GM21526 (cell line): ENCODE data around the gene MAP4.
"Not testable (repeated sequence)": the region's sequence is repeated elsewhere in the genome, so short reads cannot be mapped to it uniquely, and the experiment has no call there.

Experiments used
- ATAC-seq: cut with Tn5 transposase; IDR thresholded peaks from one replicate; pipeline ENCODE4 v1.9.1; 2021; ENCODE audit warnings: moderate library complexity; ENCODE audit not compliant: unreplicated experiment, low FRiP score

Gene MAP4

DNA sequence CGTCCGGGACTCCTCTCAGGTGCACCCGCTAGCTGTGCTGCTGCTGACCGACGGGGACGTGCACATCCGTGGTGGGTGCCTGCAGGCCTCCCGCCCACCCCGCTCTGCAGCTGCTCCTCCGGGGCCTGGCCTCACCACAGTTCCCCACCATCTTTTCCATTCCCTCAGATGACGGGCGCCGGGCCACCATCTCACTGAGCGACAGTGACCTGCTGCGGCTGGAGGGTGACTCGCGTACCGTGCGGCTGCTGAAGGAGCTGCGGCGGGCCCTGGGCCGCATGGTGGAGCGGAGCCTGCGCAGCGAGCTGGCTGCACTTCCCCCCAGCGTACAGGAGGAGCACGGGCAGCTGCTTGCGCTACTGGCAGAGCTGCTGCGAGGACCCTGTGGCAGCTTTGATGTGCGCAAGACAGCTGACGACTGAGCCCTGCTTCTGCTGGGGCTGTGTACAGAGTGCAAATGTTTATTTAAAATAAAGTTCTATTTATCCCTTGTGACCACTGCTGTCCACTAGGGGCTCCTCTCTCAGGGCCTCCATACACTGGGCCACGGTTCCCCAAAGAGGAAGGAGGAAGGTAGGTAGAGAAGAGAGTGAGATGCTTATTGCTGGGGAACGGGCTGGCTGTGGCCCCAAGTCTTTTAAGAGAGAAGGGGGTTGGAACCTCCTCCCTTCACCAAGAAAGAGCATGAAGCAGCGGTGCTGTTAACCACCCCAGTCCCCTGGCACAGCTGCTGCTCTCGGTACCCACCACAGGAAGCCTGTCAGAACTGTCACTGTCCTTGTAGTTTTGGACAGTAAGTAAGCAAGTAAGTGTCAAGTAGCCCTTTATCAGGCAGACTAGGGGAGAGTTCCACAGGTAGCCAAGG, 166.3 kb downstream of the MAP4 start:
- ATAC-seq, result no peak

DNA sequence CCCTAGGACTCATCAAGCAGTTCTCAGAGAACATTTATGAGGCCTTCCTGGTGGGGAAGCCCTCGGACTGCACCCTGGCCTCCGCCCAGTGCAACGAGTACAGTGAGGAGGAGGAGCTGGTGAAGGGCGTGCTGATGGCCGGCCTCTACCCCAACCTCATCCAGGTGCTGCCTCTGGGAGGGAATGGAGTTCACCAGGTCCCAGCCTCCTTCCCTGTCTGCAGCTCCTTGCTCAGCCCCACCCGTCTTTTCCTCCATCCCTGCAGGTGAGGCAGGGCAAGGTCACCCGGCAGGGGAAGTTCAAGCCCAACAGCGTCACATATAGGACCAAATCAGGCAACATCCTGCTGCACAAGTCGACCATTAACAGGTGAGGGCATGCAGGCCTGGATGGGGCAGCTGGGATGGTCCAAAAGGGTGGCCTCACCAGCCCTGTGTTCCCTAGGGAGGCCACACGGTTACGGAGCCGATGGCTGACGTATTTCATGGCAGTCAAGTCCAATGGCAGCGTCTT, 167.0 kb downstream of the MAP4 start:
- no peak for ATAC-seq

DNA sequence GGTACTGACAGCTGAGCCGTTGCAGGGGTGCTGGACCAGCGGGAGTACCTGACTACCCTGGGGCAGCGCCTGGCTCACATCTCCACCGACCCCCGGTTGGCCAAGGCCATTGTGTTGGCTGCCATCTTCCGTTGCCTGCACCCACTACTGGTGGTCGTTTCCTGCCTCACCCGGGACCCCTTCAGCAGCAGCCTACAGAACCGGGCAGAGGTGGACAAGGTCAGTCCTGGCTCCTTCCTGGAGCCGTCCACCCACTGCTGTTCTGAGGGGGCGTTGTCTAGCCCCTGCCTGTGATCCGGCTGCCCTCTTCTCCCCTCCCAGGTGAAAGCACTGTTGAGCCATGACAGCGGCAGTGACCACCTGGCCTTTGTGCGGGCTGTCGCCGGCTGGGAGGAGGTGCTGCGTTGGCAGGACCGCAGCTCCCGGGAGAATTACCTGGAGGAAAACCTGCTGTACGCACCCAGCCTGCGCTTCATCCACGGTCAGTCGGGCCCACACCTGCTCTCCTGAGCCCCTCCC, 167.6 kb downstream of the MAP4 start:
- no peak for ATAC-seq

DNA sequence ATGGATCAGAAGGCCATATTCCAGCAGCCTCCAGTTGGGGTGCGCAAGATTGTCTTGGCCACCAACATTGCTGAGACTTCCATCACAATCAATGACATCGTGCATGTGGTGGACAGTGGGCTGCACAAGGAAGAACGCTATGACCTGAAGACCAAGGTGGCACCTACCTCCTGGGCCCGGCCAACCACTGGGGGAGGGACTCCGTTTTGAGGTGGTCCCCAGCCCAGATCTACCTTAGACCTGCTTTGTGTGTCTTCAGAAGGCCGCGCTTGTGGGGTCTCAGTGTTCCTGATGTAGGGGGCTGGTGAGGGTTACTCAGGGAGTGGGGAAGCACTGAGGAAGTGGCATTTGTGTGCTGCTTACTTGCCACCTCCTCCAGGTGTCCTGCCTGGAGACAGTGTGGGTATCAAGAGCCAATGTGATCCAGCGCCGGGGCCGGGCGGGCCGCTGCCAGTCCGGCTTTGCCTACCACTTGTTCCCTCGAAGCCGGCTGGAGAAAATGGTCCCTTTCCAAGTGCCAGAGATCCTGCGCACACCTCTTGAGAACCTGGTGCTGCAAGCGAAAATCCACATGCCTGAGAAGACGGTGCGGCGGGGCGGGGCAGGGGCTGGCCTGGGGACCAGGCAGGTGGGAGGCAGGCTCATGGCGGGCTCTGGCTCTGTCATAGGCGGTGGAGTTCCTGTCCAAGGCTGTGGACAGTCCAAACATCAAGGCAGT, 168.3 kb downstream of the MAP4 start:
- ATAC-seq, result no peak

DNA sequence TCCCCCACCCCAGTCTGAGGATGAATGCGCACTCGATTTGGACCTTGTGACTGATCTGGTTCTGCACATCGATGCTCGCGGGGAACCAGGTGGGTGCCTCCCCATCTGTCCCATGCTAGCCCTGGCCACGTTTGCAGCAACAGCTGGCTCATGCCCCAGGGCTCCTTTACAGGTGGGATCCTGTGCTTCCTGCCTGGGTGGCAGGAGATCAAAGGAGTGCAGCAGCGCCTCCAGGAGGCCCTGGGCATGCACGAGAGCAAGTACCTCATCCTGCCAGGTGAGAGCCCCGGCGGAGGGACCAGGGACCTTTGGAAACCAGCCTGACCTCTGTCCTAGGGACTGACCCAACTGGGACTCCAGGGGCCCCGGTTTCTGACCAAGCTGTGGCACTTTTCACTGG, 169.0 kb downstream of the MAP4 start:
- no peak for ATAC-seq

DNA sequence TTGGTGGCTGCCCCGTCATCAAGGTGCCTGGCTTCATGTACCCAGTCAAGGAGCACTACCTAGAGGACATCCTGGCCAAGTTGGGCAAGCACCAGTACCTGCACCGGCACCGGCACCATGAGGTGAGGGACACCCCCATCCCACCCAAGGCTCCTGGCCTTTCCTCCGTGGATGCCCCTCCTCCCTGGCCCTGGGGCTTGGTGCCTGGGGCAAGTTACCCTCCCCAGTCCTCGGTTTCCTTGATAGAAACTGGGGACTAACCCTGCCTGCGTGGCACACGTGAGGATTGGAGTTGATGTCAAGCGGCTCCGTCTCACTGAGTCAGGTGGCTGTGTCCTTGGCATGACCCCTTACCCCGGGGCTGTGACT, 169.4 kb downstream of the MAP4 start:
- no peak for ATAC-seq

DNA sequence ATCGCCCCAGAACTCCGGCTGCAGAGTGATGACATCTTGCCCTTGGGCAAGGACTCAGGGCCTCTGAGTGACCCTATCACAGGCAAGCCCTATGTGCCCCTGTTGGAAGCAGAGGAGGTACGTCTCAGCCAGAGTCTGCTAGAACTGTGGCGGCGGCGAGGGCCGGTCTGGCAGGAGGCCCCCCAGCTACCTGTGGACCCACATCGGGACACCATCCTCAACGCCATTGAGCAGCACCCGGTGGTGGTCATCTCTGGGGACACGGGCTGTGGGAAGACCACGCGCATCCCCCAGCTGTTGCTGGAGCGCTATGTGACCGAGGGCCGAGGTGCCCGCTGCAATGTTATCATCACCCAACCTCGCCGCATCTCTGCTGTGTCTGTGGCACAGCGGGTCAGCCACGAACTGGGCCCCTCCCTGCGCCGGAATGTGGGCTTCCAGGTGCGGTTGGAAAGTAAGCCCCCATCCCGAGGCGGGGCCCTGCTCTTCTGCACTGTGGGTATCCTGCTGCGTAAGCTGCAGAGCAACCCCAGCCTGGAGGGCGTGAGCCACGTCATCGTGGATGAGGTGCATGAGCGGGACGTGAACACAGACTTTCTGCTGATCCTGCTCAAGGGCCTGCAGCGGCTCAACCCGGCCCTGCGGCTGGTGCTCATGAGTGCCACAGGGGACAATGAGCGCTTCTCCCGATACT, 169.9 kb downstream of the MAP4 start:
- ATAC-seq, result no peak

DNA sequence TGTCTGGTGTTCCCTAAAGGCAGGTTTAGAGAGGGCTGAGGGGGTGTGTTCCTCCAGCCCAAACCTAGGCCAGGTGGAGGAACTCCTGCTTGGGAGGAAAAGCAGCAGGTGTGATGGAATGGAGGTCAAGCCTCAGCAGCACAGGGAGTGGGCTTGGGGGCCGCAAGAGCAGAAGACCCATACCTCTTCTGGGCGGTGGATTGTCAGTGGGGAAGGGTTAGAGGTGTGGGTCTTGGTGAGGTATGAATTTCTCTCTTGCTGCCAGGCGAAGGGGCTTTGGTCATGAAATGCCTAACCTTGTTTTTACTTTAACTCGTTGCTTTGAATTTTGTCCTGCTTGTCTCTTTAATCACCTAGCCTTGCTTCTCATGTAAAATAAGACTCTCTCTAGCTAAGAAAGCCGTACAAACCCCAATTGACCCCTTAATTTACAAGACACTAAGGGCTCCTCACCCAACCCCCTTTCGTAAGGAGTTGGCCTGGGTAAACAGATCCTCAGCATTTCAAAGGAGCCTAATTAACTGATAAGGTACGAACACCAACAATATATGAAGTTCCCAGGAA, 174.3 kb downstream of the MAP4 start:
- no peak for ATAC-seq

DNA sequence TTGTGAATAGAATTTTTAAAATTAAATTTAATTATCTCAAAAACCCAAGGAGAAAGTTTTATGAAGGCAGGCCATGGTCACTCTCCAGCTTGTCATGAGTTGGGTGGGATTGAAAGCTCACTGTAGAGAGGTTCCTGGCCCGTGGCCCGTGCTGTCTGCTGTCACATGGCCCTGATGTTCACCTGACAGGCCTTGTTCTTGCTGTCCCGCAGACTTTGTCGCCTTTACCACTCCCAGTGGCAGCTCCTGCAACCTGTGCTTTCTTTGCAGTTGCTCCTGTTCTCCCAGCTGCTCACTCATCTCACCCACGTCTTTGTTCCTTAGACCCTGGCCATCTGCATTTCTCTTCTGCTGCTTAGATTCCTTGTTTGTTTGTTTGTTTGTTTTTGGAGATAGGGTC, 177.7 kb downstream of the MAP4 start:
- ATAC-seq, result no peak

DNA sequence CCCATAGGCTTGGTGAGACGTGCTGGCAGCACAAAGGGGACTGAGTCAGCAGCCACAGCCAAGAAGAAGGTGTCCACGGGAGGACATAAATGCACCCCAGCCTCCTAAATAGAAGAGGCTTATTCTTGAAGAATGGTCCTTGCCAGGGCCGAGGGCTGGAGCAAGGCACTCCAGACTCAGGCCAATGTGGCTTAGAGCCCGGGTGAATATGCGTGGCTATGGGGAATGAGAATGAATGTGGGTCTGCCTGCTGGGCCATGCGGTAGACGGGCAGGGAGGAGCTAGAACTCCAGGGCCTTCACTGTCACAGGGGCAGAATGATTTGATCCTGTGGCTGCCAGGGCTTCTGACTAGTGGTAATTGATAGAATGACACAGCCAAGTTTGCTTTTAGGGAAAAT, 179.2 kb downstream of the MAP4 start:
- ATAC-seq, result no peak

DNA sequence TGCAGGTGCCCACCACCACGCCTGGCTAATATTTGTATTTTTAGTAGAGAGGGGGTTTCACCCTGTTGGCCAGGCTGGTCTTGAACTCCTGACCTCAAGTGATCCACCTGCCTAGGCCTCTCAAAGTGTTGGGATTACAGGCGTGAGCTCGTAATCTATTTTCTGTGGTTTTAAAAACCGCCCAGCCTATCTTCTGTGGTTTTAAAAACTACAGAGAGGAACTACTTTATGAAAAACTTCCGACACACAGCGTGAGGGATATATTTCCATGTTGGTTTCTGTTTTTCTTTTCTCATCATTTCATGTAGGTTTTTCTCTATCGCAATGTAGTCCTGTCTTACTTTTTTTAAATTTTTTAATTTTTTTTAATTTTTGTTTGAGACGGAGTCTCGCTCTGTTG, 186.7 kb downstream of the MAP4 start:
- ATAC-seq, result not testable (repeated sequence)

DNA sequence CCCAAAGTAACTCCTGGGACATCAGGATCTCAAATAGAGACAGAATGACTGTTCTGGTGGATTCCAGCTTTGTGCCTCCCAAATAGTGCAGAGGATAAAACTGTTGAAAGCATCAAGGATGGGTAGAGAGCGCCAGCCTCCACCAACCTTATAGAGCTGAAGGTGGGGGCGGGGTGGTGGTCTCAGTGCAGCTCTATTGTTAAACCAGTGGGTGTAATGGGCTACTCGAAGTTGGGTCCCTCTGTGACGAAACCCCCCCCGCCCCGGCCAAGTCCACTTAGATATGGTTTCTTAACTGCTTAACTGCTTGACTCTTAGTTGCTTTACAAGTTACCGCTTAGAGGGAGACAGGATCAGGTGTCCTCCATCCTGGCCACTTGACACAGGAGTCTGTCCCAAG, 190.6 kb downstream of the MAP4 start:
- ATAC-seq, result no peak

DNA sequence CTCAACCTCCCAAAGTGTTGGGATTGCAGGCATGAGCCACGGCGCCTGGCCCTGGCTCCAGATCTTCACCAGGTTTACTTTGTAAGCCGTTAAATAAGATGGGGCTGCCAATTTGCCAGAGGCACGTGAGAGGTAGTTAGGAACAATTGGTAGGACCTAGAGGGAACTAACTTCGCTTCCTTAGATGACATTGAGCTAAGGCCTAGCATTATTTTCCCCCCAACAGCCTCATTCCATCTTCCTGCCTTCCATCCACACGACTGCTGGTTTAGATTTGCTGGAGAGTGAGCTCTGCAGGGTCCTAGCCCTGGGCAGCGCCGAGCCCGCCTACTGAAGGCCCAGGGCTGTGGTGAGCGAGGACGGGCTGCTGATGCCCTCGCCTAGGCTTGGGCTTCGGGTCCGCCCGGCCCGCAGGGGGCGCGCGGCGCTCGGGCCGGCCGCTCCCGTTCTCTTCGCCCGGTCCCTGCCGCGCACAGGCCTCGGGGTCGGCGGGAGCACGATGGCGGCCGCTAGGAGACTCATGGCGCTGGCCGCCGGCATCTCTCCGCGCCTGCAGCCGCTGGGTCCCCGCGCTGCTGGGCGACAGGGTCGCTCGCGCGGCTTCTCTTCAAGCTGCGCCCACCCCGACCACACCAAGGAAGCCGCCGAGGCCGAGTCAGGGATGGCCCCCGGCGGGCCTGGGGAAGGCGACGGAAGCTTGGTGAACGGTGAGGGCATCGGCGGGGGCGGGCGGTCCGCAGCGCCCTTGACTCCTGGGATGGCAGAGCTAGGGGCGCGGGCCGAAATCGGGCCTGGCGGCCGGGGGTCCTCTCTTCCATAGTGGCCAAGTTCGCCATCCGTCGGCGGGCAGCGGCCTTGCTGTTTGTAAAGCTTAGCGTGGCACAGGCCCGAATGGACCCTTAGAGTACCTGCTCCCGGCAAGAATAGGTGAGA, 191.4 kb downstream of the MAP4 start:
- ATAC-seq, result peak; percentile 90

DNA sequence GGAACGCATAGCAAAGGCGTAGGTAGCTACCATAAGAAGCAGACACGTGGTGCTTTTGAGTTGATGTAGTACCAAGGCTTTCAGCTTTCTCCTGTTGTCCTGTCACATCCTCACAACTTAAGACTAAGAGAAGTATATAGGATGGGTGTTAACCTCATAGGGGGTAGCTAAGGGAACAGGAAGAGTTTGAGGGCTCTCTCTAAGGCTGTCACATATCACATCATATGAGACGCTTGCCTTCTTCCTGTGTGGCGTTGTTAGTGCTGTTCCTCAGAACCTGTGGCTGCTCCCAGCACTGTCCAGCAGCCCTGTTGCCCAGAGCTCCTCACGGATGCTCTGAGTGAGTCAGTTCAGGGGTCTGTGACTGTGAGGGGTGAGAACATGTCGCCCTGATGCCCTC, 198.6 kb downstream of the MAP4 start:
- no peak for ATAC-seq

DNA sequence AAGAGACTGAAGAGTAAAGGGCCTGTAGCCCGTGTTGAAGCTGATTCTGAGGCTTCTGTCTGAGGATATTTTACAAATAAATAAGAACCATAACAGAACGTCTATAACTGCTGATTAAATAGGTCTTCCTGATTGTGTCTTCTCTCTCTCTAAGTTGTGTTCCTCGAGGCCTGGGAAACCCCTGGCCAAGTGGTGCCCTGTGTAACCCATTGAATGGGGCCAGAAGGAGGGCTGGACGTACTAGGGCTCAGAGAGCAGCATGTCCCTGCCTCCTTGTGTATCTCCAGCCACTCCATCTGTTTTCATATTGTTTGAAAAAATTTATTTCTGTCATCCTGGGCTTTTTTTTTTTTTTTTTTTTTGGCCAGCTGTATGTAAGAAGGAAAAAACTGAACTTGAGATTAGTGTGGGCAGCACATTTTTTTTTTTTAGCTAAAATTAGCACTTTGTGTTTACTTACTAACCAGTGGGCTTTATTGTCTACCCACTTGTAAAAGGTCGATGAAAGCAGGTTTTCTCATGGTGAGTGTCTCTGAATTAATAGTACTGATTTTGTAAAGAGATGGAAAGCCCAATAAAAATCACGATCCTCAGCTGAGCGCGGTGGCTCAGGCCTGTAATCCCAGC, 202.6 kb downstream of the MAP4 start:
- ATAC-seq, result no peak

DNA sequence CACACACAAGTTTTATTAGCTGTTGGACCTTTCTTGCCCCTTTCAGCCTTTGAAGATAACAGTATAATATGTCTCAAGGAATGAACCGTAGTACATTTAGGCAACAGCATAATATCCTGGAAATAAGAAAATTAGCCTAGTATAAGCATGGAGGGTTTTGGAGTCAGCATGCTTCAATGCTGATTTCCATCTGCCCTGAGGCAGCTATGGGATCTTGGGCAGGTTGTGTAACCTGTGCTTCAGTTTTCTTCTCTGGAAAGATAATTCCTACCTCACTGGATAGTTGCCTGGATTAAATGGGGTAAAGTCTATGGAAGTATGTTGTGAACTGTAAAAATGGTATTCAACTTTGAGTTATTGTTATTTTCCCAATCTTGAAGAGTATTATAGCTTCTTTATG, 211.6 kb downstream of the MAP4 start:
- ATAC-seq, result no peak

DNA sequence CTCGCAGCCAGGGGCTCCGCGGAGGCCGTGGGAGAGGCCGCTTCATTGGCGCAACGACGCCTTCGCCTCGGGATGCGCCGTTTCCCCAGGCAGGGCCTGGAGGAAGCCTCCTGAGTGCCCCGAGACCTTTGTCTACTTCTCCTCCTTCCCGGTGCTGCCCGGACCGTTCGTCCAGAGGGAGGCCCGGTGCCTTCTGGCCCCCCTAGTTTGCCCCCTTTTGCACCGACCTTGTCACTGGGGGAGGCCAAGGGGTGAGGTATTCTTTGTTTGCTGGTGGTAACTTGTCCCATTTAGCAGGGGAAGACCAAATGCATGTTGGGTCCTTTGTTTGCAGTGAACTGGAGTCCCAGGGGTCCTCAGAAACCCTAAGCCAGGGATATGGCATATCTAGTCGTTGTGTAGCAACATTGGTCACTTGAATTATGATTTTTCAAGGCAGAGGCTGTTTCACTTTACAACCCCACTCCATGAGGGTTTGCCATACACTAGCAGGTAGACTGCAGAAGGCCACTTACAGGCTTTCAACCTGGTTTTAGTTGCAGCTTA, 212.7 kb downstream of the MAP4 start:
- ATAC-seq, result no peak

DNA sequence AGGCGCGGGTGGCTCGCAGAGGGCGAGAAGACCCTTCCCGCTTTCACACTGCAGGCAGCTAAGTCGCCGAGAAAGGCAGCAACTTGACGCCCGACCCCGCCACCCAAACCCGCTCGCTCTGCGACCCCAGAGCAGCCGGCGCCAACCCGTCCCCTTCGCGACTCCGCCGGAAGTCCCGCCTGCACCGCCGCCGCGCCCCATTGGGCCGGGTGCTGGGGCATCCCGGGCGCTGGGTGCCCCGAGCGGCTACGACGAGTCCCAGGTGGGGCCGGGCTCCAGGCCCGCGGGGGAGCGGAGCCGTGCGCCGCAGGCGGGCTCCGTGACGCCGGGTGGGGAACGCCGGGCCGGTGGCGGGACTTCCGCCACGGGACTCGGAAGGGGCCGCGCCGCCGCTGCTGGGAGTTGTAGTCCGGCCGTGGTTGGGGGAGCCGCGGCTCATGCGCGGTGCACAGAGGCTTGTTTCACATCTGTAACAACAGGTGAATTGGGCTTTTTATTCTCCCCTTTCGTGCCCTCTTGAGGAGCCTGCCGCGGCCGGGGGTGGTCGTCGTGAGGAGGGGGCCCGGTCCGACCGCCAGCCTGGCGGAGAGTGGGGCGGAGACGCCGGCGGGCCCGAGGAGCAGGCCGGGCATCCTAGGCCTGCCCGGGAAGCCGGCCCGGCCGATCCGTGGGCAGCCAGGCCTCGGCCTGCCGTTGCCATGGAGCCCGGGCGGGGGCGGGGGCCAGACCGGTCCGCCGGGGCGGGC, 213.3 kb downstream of the MAP4 start, which contains the start of gene DHX30:
TSS of gene DHX30 (plus strand) at position 405 of the 746 bp plus-strand sequence. CDS start 7,546 bp downstream, outside the sequence.
- ATAC-seq, result peak; percentile 83
